Epithelial cell of prostate (primary cell): Measurements from ENCODE around the gene TRDMT1.
A peak's percentile ranks its signal among the peaks of the same experiment; 100 is the strongest.

Experiments
- DNase-seq: peaks from one replicate; pipeline ENCODE4 v3.0.0-alpha.2; 2011; ENCODE audit warnings: low read depth, low spot score
- H3K27ac ChIP-seq: fragments of 450-650 bp; 2 replicates; pipeline ENCODE4 v1.5.1; 2017; ENCODE audit warnings: mild to moderate bottlenecking

TRDMT1 gene

DNA sequence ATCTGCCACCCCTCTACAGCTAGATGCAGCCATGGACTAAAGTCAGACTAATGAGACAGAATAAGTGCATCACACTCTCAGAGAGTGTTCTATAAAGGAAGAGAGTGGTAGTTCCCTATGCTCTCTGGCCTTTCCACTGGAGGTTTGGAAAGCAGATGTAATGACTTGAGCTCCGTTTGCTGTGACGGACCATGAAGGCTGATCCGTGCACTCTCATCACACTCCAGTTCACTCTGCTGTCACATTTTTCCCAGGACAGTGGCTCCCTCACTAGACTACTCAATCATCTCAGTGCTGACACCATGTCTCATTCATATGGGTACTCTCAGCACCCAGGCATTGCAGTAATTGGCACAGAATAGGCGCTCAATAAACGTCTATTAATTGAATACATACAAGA, 20.4 kb downstream of the TRDMT1 start:
- H3K27ac ChIP-seq, result no peak overlapping the region
- no peak for DNase-seq

- H3K27ac ChIP-seq, result no peak overlapping the region
- DNase-seq, result no peak
These were observed 22.5 kb downstream of the TRDMT1 start for GRCh38 chr10:17179002-17179401.

DNA sequence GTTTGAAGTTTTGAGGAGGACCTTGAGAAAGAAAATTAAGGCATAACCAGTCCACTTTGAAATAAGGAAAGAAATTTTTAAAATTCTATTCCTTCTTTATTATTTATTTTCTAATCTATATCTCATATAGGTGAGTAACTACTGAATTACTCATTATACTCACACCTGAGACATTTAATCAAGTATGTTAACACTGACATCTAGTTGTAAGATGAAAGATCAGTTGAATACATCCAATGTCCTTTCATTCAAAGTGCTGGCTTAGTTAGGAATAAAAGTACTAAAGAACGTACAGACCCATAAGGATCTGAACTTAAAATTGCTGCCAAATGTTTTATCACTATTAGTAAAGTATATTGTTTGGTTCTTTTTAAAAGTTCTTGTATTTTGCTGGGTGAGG, 23.5 kb downstream of the TRDMT1 start:
- no peak for DNase-seq
- H3K27ac ChIP-seq, result no peak overlapping the region

DNA sequence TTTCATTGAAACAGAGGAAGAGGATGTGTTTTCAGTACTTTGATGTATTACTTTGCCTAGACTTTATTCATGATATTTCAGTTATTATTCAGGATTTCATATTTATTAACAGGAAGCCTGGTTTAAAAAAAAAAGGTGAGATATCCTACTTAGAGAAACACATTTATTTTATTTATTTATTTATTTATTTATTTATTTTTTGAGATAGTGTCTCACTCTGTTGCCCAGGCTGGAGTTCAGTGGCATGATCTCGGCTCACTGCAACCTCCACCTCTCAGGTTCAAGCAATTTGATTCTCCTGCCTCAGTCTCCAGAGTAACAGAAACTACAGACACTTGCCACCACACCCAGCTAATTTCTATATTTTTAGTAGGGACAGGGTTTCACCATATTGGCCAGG, 24.5 kb downstream of the TRDMT1 start:
- DNase-seq, result no peak
- H3K27ac ChIP-seq, result no peak overlapping the region

DNA sequence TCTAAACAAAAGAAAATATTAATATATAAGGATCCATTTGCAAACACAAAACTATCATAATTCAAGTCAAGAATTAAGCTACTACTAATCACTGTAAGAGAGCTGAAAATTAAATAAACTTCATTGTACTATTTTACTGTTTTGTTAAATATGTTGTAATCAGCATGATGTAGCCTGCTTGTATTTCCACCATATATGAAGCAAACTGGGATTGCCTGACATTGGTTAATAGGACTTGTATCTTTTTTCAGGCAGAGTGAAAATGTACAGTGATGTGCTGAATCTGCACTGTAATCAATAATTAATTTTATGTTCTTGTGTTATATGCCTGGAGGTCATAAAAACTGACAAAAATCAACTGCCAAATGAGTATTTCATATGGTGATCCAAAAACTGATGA, 25.4 kb downstream of the TRDMT1 start:
- DNase-seq, result no peak
- no peak overlapping the region for H3K27ac ChIP-seq

DNA sequence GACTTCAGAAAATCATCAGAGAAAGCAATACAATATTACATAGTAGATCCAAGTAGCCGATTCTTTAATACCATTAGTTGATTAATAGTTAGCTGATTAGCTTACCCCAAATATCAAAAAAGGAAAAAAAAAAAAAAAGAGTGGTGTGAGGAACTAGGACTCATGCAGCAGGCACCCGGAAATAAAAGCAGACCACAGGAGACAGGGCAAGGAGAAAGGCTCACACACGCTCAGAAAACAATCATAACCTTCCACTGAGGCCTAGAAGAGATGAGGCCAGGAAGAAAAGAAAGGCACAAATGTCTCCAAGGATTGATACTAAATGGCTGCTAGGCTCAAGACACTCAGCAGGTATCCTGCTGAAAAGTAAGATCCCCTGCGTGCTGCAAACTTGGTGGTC, 25.9 kb downstream of the TRDMT1 start:
- H3K27ac ChIP-seq, result no peak overlapping the region
- DNase-seq, result no peak

DNA sequence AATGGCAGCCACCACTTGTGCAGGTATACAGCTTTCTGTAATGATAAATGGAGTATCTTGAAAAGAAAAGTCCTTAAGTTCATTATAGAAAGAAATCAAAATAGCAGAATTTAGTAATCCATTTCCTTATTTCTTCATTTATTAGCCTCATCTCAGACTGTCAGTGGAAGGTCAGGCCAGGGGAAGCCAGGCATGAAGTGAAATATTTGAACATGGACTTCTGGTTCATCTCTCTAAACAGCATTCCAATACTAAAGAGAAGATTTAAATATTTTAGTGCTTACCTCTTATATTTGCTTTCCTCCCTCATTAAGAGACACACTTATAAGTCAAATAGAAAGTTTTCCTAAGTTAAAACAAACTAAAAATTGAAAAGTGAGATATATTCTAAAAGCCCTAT, 26.8 kb downstream of the TRDMT1 start:
- DNase-seq, result no peak
- H3K27ac ChIP-seq, result no peak overlapping the region

- no peak for DNase-seq
- no peak overlapping the region for H3K27ac ChIP-seq
These were observed 30.3 kb downstream of the TRDMT1 start for GRCh38 chr10:17171141-17171641.

GRCh38 chr10:17169803-17170202, 31.7 kb downstream of the TRDMT1 start:
- DNase-seq, result no peak
- no peak overlapping the region for H3K27ac ChIP-seq

GRCh38 chr10:17166699-17167098, 34.8 kb downstream of the TRDMT1 start:
- DNase-seq, result no peak
- H3K27ac ChIP-seq, result no peak overlapping the region

DNA sequence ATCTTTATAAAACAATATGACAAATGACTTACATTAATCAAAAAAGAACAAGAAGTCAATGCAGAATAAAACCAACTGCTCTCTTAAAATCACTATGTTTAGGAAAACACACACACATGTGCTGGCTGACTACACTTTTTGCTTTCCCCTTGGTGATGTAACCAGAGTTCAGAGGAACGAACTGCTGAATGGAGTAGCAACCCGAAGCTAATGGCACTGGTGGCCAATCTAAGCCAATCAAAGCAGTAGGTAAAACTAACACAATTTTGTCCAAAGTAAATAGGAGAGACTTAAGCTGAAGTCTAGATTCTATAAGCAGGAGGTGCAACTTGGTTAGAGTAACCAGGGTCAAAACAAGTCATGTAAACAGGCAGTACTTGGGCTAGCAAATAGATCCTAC, 38.6 kb downstream of the TRDMT1 start:
- no peak overlapping the region for H3K27ac ChIP-seq
- DNase-seq, result no peak

DNA sequence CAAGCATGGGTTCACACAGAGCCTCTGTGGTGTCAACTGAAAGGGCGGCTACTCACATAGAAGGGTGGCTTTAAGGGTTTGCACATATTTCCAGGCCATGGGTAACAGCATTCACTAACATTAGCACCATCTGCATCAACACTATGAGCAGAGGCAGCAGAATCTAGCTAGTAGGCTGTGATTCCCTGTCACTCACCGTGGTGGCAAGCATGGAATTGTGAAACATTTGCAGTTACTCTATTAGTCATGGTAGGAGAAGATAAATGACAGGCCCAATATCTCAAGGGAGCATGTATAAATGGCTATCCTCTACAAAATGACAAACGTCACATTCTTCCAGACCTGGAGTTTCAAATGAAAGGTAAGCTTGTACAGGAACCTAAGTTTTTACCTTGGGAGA, 39.7 kb downstream of the TRDMT1 start:
- DNase-seq, result no peak
- H3K27ac ChIP-seq, result no peak overlapping the region

DNA sequence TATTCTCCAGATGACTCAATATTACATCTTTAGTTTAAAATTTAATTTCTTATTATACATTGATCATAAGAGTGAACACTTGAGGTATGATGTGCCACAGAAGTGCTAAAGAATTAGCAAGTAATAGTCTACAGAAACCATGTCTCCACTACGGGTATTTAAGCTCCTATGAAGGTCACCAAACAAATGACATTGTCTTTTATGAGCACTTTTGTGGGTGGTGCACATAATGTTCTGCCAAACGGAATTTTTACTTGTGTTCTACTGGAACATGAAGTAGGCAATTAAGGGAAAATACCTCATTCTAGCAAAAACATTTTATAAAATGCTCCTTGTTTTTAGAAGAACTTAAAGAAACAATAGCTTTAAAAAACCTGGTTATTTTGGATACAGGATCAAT, 44.4 kb downstream of the TRDMT1 start:
- no peak for DNase-seq
- no peak overlapping the region for H3K27ac ChIP-seq

DNA sequence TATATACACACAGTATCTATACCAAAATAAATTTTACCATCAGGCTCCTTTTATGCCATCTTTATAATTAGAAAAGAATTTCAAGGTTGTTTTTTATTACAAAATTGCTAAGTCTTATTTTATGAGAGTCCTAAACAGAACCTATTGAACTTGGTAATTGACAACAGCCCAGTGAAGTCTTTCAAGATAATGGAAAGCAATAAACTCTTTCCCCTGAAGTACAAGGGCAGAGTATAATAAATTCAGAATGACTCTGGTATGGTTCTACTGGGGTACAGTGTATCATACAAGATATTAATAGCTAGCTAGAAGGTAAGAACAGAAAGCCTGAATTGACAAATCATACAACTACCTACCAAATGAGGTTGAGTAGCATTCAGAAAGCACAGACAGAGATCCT, 45.6 kb downstream of the TRDMT1 start:
- no peak for DNase-seq
- no peak overlapping the region for H3K27ac ChIP-seq

GRCh38 chr10:17154116-17154515, 47.4 kb downstream of the TRDMT1 start:
- no peak for DNase-seq
- no peak overlapping the region for H3K27ac ChIP-seq

DNA sequence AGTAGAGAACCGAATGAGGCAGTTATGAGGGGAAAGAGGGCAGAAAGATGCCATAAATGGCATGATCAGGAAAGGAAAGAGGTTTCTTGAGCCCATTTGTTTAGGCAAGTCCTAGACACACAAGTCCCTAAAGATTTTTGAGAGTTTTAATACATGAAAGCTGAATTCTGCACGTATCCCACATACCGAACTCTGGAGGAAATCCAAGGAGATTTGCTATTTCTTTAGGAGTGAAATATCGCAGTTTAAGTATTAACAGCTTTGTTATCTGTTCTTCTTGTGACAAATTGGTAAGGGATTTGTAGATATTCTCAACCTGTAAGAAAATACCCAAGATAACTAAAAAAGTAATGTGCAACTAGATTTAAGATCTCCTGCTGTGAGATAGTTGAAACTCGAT, 48.2 kb downstream of the TRDMT1 start:
- no peak overlapping the region for H3K27ac ChIP-seq
- DNase-seq, result no peak

GRCh38 chr10:17151716-17152115, 49.8 kb downstream of the TRDMT1 start:
- no peak overlapping the region for H3K27ac ChIP-seq
- no peak for DNase-seq

GRCh38 chr10:17147884-17148489, 53.5 kb downstream of the TRDMT1 start:
- no peak overlapping the region for H3K27ac ChIP-seq
- no peak for DNase-seq

- no peak for DNase-seq
- no peak overlapping the region for H3K27ac ChIP-seq
These were observed 54.6 kb downstream of the TRDMT1 start for GRCh38 chr10:17146892-17147291.

GRCh38 chr10:17145239-17145638, 56.2 kb downstream of the TRDMT1 start:
- DNase-seq, result no peak
- H3K27ac ChIP-seq, result peak overlapping the region; percentile 34

DNA sequence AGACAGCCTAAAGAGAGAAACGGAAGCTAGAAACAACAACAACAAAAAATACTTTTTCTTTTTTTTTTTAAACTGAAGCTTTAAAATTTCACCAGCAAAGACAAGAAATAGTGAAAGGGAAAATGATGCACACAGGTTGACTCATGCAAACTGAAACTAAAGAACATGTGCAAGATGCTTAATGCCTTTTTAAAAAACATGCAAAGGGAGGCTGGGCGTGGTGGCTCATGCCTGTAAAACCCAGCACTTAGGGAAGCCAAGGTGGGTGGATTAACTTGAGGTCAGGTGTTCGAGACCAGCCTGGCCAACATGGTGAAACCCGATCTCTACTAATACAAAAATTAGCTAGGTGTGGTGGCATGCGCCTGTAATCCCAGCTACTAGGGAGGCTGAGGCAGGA, 56.7 kb downstream of the TRDMT1 start:
- H3K27ac ChIP-seq, result peak overlapping the region; percentile 34
- peak; percentile 61 for DNase-seq

- no peak for DNase-seq
- H3K27ac ChIP-seq, result peak overlapping the region; percentile 34
These were observed 57.4 kb downstream of the TRDMT1 start for GRCh38 chr10:17144032-17144431.
